ENCODE results near the gene COX8A.

Gene COX8A

GRCh38 chr11:63991558-63991957 lies 17.1 kb downstream of the COX8A start:
- TF ChIP-seq CTCF (IDR thresholded peaks at IDR 0.05; ENCODE audit: unreplicated experiment in 3 of 3), result no peak
- Mint-ChIP-seq H3K4me3 (peak overlapping the region in 2 of 3 experiments; percentile 8 to 46), H3K36me3 (ENCODE audit: low read depth) (peaks cover 62% of the 10 kb centered on the region), H3K27ac (no peak overlapping the region), H3K27me3 (ENCODE audit: low read depth) (peaks cover 3% of the 10 kb centered on the region), H3K4me1 (peaks cover 8% of the 10 kb centered on the region), H3K9me3 (no peaks in the 10 kb centered on the region)

GRCh38 chr11:63993100-63993499 lies 18.7 kb downstream of the COX8A start:
- Mint-ChIP-seq H3K27me3 (ENCODE audit: low read depth) (peaks cover 4% of the 10 kb centered on the region), H3K4me1 (no peaks in the 10 kb centered on the region), H3K36me3 (ENCODE audit: low read depth) (peaks cover 76% of the 10 kb centered on the region)

GRCh38 chr11:63993993-63994392 lies 19.6 kb downstream of the COX8A start:
- no peaks in the 10 kb centered on the region for H3K9me3 Mint-ChIP-seq
- no peak for TF ChIP-seq CTCF (IDR thresholded peaks at IDR 0.05; ENCODE audit: unreplicated experiment in 3 of 3)
- no peak overlapping the region for H3K27ac Mint-ChIP-seq
- H3K4me3 Mint-ChIP-seq, result no peak overlapping the region
- H3K4me1 Mint-ChIP-seq, result no peaks in the 10 kb centered on the region
- peaks cover 73% of the 10 kb centered on the region for H3K36me3 Mint-ChIP-seq (ENCODE audit: low read depth)
- peaks cover 8% of the 10 kb centered on the region for H3K27me3 Mint-ChIP-seq (ENCODE audit: low read depth)

More at GRCh38 chr11:63993100-63993499, 18.7 kb downstream of the COX8A start:
- no peak for TF ChIP-seq CTCF (IDR thresholded peaks at IDR 0.05; ENCODE audit: unreplicated experiment in 3 of 3)
- no peak overlapping the region for H3K4me3 Mint-ChIP-seq
- H3K27ac Mint-ChIP-seq, result peak overlapping the region in 1 of 3 experiments; percentile 11
- H3K9me3 Mint-ChIP-seq, result no peaks in the 10 kb centered on the region

GRCh38 chr11:63996512-63996911 lies 22.1 kb downstream of the COX8A start:
- peaks cover 54% of the 10 kb centered on the region for H3K36me3 Mint-ChIP-seq (ENCODE audit: low read depth)
- peaks cover 5% of the 10 kb centered on the region for H3K4me1 Mint-ChIP-seq
- H3K4me3 Mint-ChIP-seq, result no peak overlapping the region
- H3K27me3 Mint-ChIP-seq (ENCODE audit: low read depth), result peaks cover 8% of the 10 kb centered on the region
- H3K27ac Mint-ChIP-seq, result no peak overlapping the region
- no peaks in the 10 kb centered on the region for H3K9me3 Mint-ChIP-seq
- no peak for TF ChIP-seq CTCF (IDR thresholded peaks at IDR 0.05; ENCODE audit: unreplicated experiment in 3 of 3)

GRCh38 chr11:63997104-63997700 lies 22.8 kb downstream of the COX8A start:
- no peak overlapping the region for H3K27ac Mint-ChIP-seq
- peaks cover 8% of the 10 kb centered on the region for H3K27me3 Mint-ChIP-seq (ENCODE audit: low read depth)
- H3K4me3 Mint-ChIP-seq, result no peak overlapping the region
- no peak for TF ChIP-seq CTCF (IDR thresholded peaks at IDR 0.05; ENCODE audit: unreplicated experiment in 3 of 3)
- peaks cover 11% of the 10 kb centered on the region for H3K4me1 Mint-ChIP-seq
- H3K36me3 Mint-ChIP-seq (ENCODE audit: low read depth), result peaks cover 47% of the 10 kb centered on the region
- no peaks in the 10 kb centered on the region for H3K9me3 Mint-ChIP-seq

- Mint-ChIP-seq H3K4me1 (peaks cover 15% of the 10 kb centered on the region), H3K27me3 (ENCODE audit: low read depth) (peaks cover 8% of the 10 kb centered on the region), H3K4me3 (no peak overlapping the region), H3K36me3 (ENCODE audit: low read depth) (peaks cover 46% of the 10 kb centered on the region), H3K27ac (no peak overlapping the region), H3K9me3 (no peaks in the 10 kb centered on the region)
- TF ChIP-seq CTCF (IDR thresholded peaks at IDR 0.05; ENCODE audit: unreplicated experiment in 3 of 3), result no peak
These were observed 23.4 kb downstream of the COX8A start for GRCh38 chr11:63997801-63998337.

All from nephron (organoid).